Measurements from ENCODE around the gene NPAS4. TPM values are rescaled to one million over a fixed set of nuclear protein-coding genes. Genes with fewer than 3 reads are reported as not detected.
A peak's percentile ranks its signal among the peaks of the same experiment; 100 is the strongest.
"Not testable (repeated sequence)": the region's sequence is repeated elsewhere in the genome, so short reads cannot be mapped to it uniquely, and the experiment has no call there.

The NPAS4 gene
- total RNA-seq, 2 experiments from 2014 or later, result not detected

DNA sequence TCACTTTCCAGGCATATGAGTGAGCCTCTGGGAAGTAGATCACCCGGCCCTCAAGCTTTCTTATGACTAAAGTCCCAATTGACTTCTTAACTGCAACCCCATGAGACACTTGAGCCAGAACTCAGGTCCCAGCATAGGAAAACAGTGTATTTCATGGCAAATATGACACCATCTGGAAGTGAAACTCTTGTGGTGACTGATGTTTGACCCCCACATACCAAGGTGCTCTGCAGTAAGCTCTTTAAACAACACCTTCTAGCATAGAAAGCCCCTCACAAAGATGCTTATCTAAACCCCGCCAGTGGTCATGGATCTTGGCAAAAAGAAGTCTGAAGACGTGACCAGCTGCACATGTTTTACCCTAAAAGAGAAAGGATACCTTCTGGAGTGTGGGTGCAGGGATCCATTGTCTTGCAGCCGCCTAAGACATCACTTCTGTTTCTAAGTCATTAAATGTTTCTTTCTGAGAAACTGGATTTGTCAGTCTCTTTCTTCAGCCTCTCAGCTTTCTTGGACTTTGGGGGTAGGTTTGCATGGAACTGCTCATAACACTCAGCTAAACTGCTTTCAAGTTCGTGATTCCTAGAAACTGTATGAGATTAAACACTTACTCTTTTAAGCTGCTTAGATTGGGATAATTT is 38.4 kb downstream of the NPAS4 start:
- no peaks in the 10 kb centered on the region for H3K9me3 Mint-ChIP-seq
- peak overlapping the region; percentile 4 for H3K27ac Mint-ChIP-seq
- H3K4me1 Mint-ChIP-seq (ENCODE audit: low read depth), result peaks cover 30% of the 10 kb centered on the region
- no peaks in the 10 kb centered on the region for H3K36me3 Mint-ChIP-seq
- H3K27me3 Mint-ChIP-seq, result no peaks in the 10 kb centered on the region
- H3K4me3 Mint-ChIP-seq, result no peak overlapping the region
- POLR2A ChIA-PET, result no interaction called here
- no peak for DNase-seq
- CTCF ChIA-PET, result interaction anchor here (0.6 to 1.6 kb wide), 6 partner anchors 20 to 219 kb away, joined by 3 to 7 read pairs (median 4); partner anchors contain the start of genes DPP3, MRPL11 and RBM4B
- intact Hi-C loops (cut with micrococcal nuclease), result no loop called here

DNA sequence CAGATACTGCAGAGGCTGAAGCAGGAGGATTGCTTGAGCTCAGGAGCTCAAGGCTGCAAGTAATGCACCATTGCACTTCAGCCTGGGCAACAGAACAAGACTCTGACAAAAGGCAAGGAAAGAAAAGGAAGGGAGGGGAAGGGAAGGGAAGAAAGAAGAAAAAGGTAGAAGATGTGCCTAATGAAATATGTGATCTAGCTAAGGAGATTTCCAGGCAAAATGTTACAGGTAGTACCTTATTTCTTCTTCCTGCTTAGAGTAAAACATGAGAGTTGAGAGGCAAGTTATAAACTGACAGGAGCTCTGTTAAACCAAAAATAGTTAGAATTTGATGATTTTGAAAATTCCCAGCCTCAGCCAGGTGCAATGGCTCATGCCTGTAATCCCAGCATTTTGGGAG is 41.2 kb downstream of the NPAS4 start:
- H3K36me3 Mint-ChIP-seq, result no peaks in the 10 kb centered on the region
- H3K4me1 Mint-ChIP-seq (ENCODE audit: low read depth), result peaks cover 29% of the 10 kb centered on the region
- no peak overlapping the region for H3K27ac Mint-ChIP-seq
- DNase-seq, result no peak
- intact Hi-C loops (cut with micrococcal nuclease), result no loop called here
- H3K4me3 Mint-ChIP-seq, result no peak overlapping the region
- POLR2A ChIA-PET, result no interaction called here
- CTCF ChIA-PET, result interaction anchor here (1.0 to 1.5 kb wide), 2 partner anchors 53 to 76 kb away, joined by 4 read pairs; no protein-coding TSS in a partner anchor
- no peaks in the 10 kb centered on the region for H3K27me3 Mint-ChIP-seq
- no peaks in the 10 kb centered on the region for H3K9me3 Mint-ChIP-seq

DNA sequence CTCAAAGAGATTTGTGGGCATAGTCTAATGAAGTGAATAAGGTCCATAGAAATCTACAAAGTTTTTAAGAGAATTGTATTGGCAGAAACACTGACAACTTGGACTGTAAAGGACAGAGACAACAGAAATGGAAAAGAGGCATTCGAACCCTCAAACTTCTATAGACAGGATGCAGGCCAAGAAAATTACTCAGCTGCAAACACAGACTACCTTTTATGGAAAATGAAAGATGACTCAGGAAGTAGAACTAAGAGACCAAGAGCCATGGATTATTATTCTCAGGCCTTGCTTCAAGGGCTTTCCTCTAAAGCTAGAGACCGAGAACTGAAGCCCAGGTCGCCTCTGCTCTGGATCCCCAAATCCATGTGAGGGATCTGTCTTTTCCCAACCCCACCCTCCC is 42.1 kb downstream of the NPAS4 start:
- ChIA-PET POLR2A (interaction anchor here (0.9 to 1.2 kb wide), 2 partner anchors 24 to 31 kb away, joined by 3 read pairs; partner anchors contain the start of gene MRPL11), CTCF (interaction anchor here (1.9 kb wide), 1 partner anchor 16 kb away, joined by 5 read pairs; no protein-coding TSS in a partner anchor)
- no peak for DNase-seq
- H3K27me3 Mint-ChIP-seq, result no peaks in the 10 kb centered on the region
- intact Hi-C loops (cut with micrococcal nuclease), result no loop called here
- H3K9me3 Mint-ChIP-seq, result no peaks in the 10 kb centered on the region
- H3K4me1 Mint-ChIP-seq (ENCODE audit: low read depth), result peaks cover 34% of the 10 kb centered on the region
- H3K27ac Mint-ChIP-seq, result peak overlapping the region; percentile 72
- H3K4me3 Mint-ChIP-seq, result no peak overlapping the region
- H3K36me3 Mint-ChIP-seq, result no peaks in the 10 kb centered on the region

DNA sequence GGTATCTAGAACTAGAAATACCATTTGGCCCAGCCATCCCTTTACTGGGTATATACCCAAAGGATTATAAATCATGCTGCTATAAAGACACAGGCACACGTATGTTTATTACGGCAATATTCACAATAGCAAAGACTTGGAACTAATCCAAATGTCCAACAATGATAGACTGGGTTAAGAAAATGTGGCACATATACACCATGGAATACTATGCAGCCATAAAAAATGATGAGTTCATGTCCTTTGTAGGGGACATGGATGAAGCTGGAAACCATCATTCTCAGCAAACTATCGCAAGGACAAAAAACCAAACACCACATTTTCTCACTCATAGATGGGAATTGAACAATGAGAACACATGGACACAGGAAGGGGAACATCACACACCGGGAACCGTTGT is 43.3 kb downstream of the NPAS4 start:
- H3K4me3 Mint-ChIP-seq; intact Hi-C loops (cut with micrococcal nuclease); H3K9me3 Mint-ChIP-seq; H3K27ac Mint-ChIP-seq; DNase-seq; H3K36me3 Mint-ChIP-seq; H3K27me3 Mint-ChIP-seq; POLR2A ChIA-PET: not testable (repeated sequence)
- peaks cover 35% of the 10 kb centered on the region for H3K4me1 Mint-ChIP-seq (ENCODE audit: low read depth)
- CTCF ChIA-PET, result interaction anchor here (1.1 to 1.9 kb wide), 2 partner anchors 15 to 25 kb away, joined by 3 to 5 read pairs; partner anchors contain the start of gene MRPL11

DNA sequence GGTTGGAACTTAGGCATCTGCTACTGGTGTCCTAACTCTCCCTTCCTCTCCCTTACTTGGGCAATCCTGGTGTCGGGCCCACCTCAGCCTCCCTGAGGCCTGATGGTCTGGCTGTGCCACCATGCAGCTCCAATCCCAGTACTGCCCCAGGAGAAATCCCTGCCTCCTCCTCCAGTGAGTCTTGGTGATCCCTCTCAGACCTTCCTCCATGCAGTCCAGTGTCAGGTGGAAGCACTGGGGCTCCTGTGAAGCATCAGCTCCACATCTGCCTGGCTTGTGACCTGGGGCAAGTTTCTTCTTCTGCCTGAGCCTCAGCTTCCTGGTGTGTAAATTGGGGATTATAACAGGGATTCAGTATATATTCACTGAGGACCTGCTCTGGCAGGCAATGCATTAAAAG is 44.1 kb downstream of the NPAS4 start:
- no peak overlapping the region for H3K27ac Mint-ChIP-seq
- H3K4me3 Mint-ChIP-seq, result no peak overlapping the region
- intact Hi-C loops (cut with micrococcal nuclease), result no loop called here
- ChIA-PET POLR2A (no interaction called here), CTCF (interaction anchor here (1.1 to 3.1 kb wide), 2 partner anchors 14 to 26 kb away, joined by 3 to 17 read pairs; partner anchors contain the start of gene MRPL11)
- no peaks in the 10 kb centered on the region for H3K36me3 Mint-ChIP-seq
- peaks cover 31% of the 10 kb centered on the region for H3K4me1 Mint-ChIP-seq (ENCODE audit: low read depth)
- H3K27me3 Mint-ChIP-seq, result no peaks in the 10 kb centered on the region
- no peaks in the 10 kb centered on the region for H3K9me3 Mint-ChIP-seq
- no peak for DNase-seq

DNA sequence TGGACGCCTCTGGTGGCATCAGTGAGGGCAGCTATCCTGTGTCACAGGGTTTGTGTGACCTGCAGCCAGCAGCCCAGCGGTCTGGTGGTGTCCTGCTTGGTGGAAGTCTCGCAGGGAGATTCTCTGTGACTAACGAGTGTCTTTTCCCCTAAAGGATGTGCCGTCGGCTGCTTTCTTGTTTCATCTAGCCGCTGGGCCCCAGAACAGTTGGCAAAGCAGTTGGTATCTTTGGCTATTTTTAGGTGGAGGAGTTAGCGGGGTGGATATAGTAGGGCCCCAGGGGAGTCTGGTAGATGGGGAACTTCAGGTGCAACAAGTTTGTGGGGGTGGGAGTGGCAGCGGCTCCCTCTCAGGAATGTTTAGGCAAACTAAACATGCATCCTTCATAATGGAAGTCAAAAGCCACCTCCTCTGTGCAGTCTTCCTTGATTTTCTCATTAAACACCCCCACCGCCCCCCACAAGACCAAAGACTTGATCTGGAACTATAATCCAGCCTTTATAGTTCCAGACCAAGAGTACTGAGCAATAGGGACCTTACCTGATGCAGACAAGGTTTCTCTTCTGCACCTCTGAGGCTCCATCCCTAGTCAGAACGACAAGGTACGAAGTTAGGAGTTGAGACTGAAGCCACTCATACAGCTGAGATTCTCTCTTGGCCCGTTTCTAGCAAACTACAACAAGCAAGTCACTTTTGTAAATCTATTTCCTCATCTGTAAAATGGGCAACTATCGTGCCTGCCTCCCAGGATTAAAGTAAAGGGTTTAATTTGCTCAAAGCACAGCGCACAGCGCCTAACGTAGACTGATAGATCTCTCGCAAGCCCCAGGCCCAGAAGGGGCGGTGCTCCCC is 44.8 kb downstream of the NPAS4 start:
- ChIA-PET POLR2A (interaction anchor here (1.2 to 2.4 kb wide), 2 partner anchors 14 to 80 kb away, joined by 4 to 15 read pairs; partner anchors contain the start of genes ACTN3, DPP3 and ZDHHC24), CTCF (interaction anchor here (1.1 to 3.1 kb wide), 6 partner anchors 13 to 212 kb away, joined by 3 to 17 read pairs (median 5); partner anchors contain the start of genes DPP3, MRPL11 and RBM4B)
- peak overlapping the region; percentile 78 for H3K4me3 Mint-ChIP-seq
- H3K9me3 Mint-ChIP-seq, result no peaks in the 10 kb centered on the region
- no peaks in the 10 kb centered on the region for H3K27me3 Mint-ChIP-seq
- intact Hi-C loops (cut with micrococcal nuclease), result loop anchor here (1.0 kb wide), 2 partner anchors 15 to 26 kb away; partner anchors contain the start of gene DPP3
- H3K36me3 Mint-ChIP-seq, result no peaks in the 10 kb centered on the region
- DNase-seq, result no peak
- peak overlapping the region; percentile 64 for H3K27ac Mint-ChIP-seq
- peaks cover 31% of the 10 kb centered on the region for H3K4me1 Mint-ChIP-seq (ENCODE audit: low read depth)

DNA sequence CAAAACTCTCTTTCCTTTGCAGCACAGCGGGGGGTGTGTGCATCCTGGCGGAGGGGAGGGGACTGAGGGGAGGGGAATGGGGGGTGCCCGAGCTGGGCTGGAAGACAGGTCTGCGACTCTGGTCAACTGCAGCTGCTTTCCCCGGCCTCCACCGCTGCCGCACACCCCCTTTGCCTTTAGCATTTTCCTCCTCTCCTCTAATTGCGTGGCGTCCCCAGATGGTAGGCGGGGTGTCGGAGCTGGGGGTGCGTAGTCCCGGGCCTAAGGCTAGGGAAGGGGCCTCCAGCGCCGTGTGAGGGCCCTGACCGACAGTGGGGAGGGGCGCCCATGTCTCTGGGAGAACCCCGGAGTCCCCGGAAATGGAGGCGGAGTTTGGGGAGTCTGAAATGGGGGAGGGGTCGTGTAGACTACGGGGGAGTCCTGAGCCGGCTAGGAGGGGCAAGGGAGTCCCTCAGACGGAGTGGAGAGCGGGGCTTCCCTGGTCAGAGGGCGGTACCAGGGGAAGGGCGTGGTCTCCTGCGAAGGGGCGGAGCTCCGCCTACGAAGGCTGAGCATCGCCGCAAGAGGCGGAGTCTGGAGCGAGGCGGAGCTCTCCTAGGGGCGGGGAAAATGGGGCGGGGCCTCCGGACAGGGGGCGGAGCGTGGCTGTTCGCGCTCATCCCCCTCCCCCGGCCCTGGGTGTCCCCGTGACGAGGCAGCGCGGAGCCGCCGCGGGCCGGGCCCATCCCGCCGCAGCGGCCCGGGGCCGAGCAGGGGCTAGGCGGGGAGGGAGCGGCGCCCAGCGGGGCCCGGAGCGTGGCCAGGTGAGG is 45.6 kb downstream of the NPAS4 start, which contains the start of gene PELI3:
TSS of gene PELI3 (plus strand) at position 681 of the 809 bp plus-strand sequence. CDS start 1,224 bp downstream, outside the sequence.
- peak; percentile 96 for DNase-seq
- Mint-ChIP-seq H3K4me3 (peak within 1 kb of the TSS; percentile 79), H3K27me3 (no peaks in the 10 kb centered on the region), H3K36me3 (no peaks in the 10 kb centered on the region), H3K4me1 (ENCODE audit: low read depth) (peaks cover 31% of the 10 kb centered on the region), H3K9me3 (no peaks in the 10 kb centered on the region), H3K27ac (peak within 1 kb of the TSS; percentile 64)
- intact Hi-C loops (cut with micrococcal nuclease), result loop anchor here (1.0 kb wide), 2 partner anchors 14 to 27 kb away; partner anchors contain the start of gene DPP3
- POLR2A ChIA-PET, result interaction anchor here (0.6 to 2.4 kb wide), 3 partner anchors 14 to 80 kb away, joined by 3 to 15 read pairs (median 4); partner anchors contain the start of genes ACTN3, DPP3 and ZDHHC24
- CTCF ChIA-PET, result interaction anchor here (0.6 to 3.1 kb wide), 11 partner anchors 10 to 211 kb away, joined by 3 to 17 read pairs (median 4); partner anchors contain the start of genes DPP3, MRPL11 and RBM4B

DNA sequence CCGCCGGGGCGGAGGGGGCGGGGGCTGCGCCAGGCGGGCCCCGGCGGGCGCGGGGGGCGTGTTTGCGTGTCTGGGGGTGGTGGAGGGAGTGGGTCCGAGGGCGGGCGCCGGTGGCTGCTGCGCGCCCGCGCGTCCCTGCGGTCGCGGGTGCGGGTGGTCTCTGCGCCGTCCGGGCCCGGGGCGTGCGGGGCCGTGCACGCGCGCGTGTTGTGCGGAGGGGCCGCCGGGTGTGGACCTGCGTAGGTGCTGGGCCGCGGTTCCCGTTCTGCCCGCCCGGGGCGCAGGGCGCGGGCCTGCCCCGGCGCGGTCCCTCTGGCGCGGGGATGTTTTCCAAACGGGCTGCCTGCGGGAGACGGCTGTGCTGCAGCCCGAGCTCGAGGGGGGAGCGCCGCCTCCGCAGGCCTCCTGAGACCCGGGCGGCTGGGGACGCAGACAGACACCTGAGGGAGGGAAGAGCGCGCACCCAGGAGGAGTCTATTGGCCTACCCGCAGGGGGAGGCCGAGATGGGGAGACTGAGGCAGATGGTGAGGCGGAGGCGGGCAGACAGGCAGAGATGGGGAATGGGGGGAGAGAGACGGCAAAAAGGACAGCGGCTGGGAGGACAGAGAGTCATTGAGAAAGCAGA is 46.3 kb downstream of the NPAS4 start:
- peaks cover 31% of the 10 kb centered on the region for H3K4me1 Mint-ChIP-seq (ENCODE audit: low read depth)
- no peaks in the 10 kb centered on the region for H3K9me3 Mint-ChIP-seq
- H3K27ac Mint-ChIP-seq, result no peak overlapping the region
- H3K36me3 Mint-ChIP-seq, result no peaks in the 10 kb centered on the region
- intact Hi-C loops (cut with micrococcal nuclease), result no loop called here
- peak overlapping the region; percentile 79 for H3K4me3 Mint-ChIP-seq
- DNase-seq, result peak; percentile 55
- no peaks in the 10 kb centered on the region for H3K27me3 Mint-ChIP-seq
- POLR2A ChIA-PET, result interaction anchor here (1.2 to 2.4 kb wide), 2 partner anchors 13 to 79 kb away, joined by 4 to 15 read pairs; partner anchors contain the start of genes ACTN3, DPP3 and ZDHHC24
- CTCF ChIA-PET, result interaction anchor here (0.6 to 3.1 kb wide), 11 partner anchors 10 to 211 kb away, joined by 3 to 17 read pairs (median 4); partner anchors contain the start of genes DPP3, MRPL11 and RBM4B

DNA sequence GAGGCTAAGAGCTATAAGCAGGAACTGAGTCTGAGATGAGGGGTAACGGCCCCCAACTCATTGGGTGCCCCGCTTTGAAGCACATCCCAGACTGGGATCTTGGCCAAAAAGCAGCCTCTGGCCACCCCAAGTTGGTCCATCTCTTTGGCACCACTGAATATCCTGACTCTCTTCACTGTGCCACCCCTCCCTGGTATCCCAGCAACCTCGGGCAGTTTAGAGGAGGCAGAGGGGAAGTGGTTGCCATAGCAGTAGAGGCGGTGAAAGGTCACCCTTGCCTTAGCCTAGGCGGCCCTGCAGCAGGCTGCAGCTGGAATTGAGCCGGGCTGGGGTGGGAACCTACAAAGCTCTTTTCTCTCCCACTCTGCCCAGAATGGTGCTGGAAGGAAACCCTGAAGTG is 46.9 kb downstream of the NPAS4 start:
- POLR2A ChIA-PET, result interaction anchor here (2.4 kb wide), 1 partner anchor 12 kb away, joined by 15 read pairs; the partner anchor contains the start of gene DPP3
- CTCF ChIA-PET, result interaction anchor here (1.0 to 3.1 kb wide), 4 partner anchors 10 to 81 kb away, joined by 3 to 17 read pairs (median 4); no protein-coding TSS in a partner anchor
- no peak overlapping the region for H3K27ac Mint-ChIP-seq
- intact Hi-C loops (cut with micrococcal nuclease), result no loop called here
- no peaks in the 10 kb centered on the region for H3K36me3 Mint-ChIP-seq
- H3K27me3 Mint-ChIP-seq, result no peaks in the 10 kb centered on the region
- peak overlapping the region; percentile 79 for H3K4me3 Mint-ChIP-seq
- DNase-seq, result peak; percentile 42
- H3K4me1 Mint-ChIP-seq (ENCODE audit: low read depth), result peaks cover 27% of the 10 kb centered on the region
- H3K9me3 Mint-ChIP-seq, result no peaks in the 10 kb centered on the region

DNA sequence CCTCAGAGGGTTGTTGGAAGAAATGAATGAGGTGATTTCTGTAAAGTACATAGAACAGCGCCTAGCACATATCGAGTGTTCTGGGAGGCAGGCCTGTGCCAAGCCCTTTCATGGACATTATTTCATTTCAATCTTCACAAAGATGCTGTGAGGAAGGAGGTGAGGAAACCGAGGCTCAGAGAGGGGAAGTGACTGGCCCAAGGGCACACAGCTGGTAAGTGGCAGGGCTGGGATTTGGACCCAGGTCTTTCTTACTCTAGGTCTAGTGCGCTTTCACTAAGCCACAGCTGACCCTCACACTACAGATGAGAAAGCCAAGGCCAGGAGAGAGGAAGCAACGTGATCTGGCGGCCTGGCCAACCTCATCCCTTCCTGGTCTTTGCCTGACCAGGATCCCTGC is 47.9 kb downstream of the NPAS4 start:
- no peak for DNase-seq
- Mint-ChIP-seq H3K4me1 (ENCODE audit: low read depth) (peaks cover 21% of the 10 kb centered on the region), H3K9me3 (no peaks in the 10 kb centered on the region), H3K27ac (no peak overlapping the region), H3K4me3 (peak overlapping the region; percentile 20), H3K27me3 (no peaks in the 10 kb centered on the region), H3K36me3 (no peaks in the 10 kb centered on the region)
- POLR2A ChIA-PET, result interaction anchor here (0.6 to 1.9 kb wide), 2 partner anchors 11 to 249 kb away, joined by 3 to 9 read pairs; partner anchors contain the start of gene DPP3
- intact Hi-C loops (cut with micrococcal nuclease), result no loop called here
- CTCF ChIA-PET, result interaction anchor here (1.2 to 1.7 kb wide), 3 partner anchors 10 to 82 kb away, joined by 3 to 12 read pairs (median 6); partner anchors contain the start of gene DPP3

All from activated CD4-positive, alpha-beta memory T cell treated with anti-CD3 and anti-CD28 coated beads for 36 hours (primary cell).